SK-N-SH treated with all-trans-retinoic acid at 6 μM for 48 hours (cell line): ENCODE data around the gene PDE6A.

Experiments
- ARNTL ChIP-seq: fragments of 450-650 bp; formaldehyde crosslinking; IDR thresholded peaks from 2 replicates; pipeline ENCODE4 v1.5.0; 2020; ENCODE audit warnings: low read depth, mild to moderate bottlenecking, moderate library complexity, borderline replicate concordance
- CREB5 ChIP-seq: fragments of 250-450 bp; sonication (Bioruptor Pico); IDR thresholded peaks from 2 replicates; pipeline ENCODE4 v1.5.1; 2020; ENCODE audit warnings: low read depth, mild to moderate bottlenecking, moderate library complexity
- CSDC2 ChIP-seq: fragments of 250-450 bp; sonication (Bioruptor Pico); IDR thresholded peaks from 2 replicates; pipeline ENCODE4 v1.5.0; 2020; ENCODE audit warnings: mild to moderate bottlenecking, moderate library complexity
- CSRNP3 ChIP-seq: fragments of 250-450 bp; sonication (Bioruptor Pico); IDR thresholded peaks from 2 replicates; pipeline ENCODE4 v1.5.1; 2021; ENCODE audit warnings: mild to moderate bottlenecking, moderate library complexity
- ESRRG ChIP-seq: fragments of 250-450 bp; sonication (Bioruptor Pico); IDR thresholded peaks from 2 replicates; pipeline ENCODE4 v1.6.1; 2021; ENCODE audit warnings: mild to moderate bottlenecking
- GLIS3 ChIP-seq: fragments of 250-450 bp; sonication (Bioruptor Pico); IDR thresholded peaks from 2 replicates; pipeline ENCODE4 v1.5.0; 2020; ENCODE audit warnings: mild to moderate bottlenecking, moderate library complexity
- OSR1 ChIP-seq: fragments of 250-450 bp; sonication (Bioruptor Pico); IDR thresholded peaks from 2 replicates; pipeline ENCODE4 v1.8.0; 2022; ENCODE audit warnings: moderate library complexity, mild to moderate bottlenecking, inconsistent platforms
- PATZ1 ChIP-seq: fragments of 250-450 bp; sonication (Bioruptor Pico); IDR thresholded peaks from 2 replicates; pipeline ENCODE4 v1.8.0; 2020; ENCODE audit warnings: mild to moderate bottlenecking, moderate library complexity, borderline replicate concordance
- TOX ChIP-seq: fragments of 250-450 bp; sonication (Bioruptor Pico); IDR thresholded peaks from 2 replicates; pipeline ENCODE4 v1.8.0; 2021; ENCODE audit warnings: mild to moderate bottlenecking, moderate library complexity, borderline replicate concordance
- TSHZ2 ChIP-seq: fragments of 250-450 bp; sonication (Bioruptor Pico); IDR thresholded peaks from 2 replicates; pipeline ENCODE4 v1.5.0; 2020; ENCODE audit warnings: mild to moderate bottlenecking, moderate library complexity
- ZFP3 ChIP-seq: fragments of 250-450 bp; sonication (Bioruptor Pico); IDR thresholded peaks from 2 replicates; pipeline ENCODE4 v1.5.0; 2020; ENCODE audit warnings: mild to moderate bottlenecking, moderate library complexity
- ZNF70 ChIP-seq: fragments of 450-650 bp; formaldehyde crosslinking; IDR thresholded peaks from 2 replicates; pipeline ENCODE4 v1.5.0; 2020; ENCODE audit warnings: mild to moderate bottlenecking, moderate library complexity
- ZNF8 ChIP-seq: fragments of 450-650 bp; formaldehyde crosslinking; IDR thresholded peaks from 2 replicates; pipeline ENCODE4 v1.5.0; 2020; ENCODE audit warnings: mild to moderate bottlenecking, moderate library complexity

GRCh38 chr5:149863176-149863575, 81.4 kb downstream of the PDE6A start:
- TF ChIP-seq ESRRG (CRISPR knock-in tag) (no peak), CREB5 (CRISPR knock-in tag) (no peak), ARNTL (no peak), ZNF8 (no peak), ZNF70 (CRISPR knock-in tag) (no peak), GLIS3 (CRISPR knock-in tag) (no peak), TSHZ2 (CRISPR knock-in tag) (no peak), PATZ1 (CRISPR knock-in tag) (no peak), CSDC2 (CRISPR knock-in tag) (no peak), CSRNP3 (CRISPR knock-in tag) (no peak), OSR1 (CRISPR knock-in tag) (no peak), TOX (CRISPR knock-in tag) (no peak), ZFP3 (no peak)
